Retina (tissue), 1 donor: Measurements from ENCODE around the gene PRR22.
"Not testable (repeated sequence)": the region's sequence is repeated elsewhere in the genome, so short reads cannot be mapped to it uniquely, and the experiment has no call there.

Experiments
- DNase-seq: peaks from one replicate; pipeline ENCODE4 v3.0.0-alpha.2; 2016

Gene PRR22

DNA sequence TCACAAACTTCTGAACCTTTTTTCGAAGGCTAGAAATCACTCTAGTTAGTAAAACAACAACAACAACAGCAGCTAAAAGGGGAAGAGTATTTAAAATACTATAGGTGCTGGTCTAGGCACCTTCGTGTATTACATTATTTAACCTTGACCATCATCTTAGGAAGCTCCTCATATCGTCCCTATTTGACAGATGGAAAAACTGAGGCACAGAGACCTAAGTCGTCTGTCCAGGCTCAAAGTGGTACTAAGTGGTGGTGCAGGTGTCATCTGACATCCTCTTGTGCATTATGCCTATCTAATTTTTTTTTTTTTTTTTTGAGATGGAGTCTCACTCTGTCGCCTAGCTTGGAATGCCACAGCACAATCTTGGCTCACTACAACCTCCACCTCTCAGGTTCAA, 35.0 kb downstream of the PRR22 start:
- DNase-seq = no peak

DNA sequence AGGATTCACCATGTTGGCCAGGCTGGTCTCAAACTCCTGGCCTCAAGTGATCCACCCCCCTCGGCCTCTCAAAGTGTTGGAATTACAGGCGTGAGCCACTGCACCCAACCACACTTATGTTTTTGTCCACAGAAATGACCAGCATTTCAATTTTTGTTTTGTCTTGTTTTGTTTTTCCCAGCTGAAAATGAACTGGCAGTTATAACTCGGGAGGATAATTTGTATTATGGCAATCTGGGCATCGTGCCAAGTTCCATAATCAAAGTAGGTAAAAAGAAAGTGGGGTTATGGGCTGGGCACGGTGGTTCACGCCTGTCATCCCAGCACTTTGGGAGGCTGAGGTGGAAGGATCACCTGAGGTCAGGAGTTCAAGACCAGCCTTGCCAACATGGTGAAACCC, 35.6 kb downstream of the PRR22 start:
- DNase-seq = not testable (repeated sequence)

DNA sequence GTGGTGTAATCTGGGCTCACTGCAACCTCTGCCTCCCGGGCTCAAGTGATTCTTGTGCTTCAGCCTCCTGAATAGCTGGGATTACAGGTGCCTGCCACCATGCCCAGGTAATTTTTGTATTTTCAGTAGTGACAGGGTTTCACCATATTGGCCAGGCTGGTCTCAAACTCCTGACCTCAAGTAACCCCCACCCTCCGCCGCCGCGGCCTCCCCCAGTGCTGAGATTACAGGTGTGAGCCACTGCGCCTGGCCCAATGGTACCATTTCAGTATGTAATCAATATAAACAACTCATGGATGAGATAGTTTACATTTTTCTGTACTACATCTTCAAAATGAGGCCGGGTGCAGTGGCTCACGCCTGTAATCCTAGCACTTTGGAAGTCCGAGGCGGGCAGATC, 39.5 kb downstream of the PRR22 start:
- not testable (repeated sequence) for DNase-seq

DNA sequence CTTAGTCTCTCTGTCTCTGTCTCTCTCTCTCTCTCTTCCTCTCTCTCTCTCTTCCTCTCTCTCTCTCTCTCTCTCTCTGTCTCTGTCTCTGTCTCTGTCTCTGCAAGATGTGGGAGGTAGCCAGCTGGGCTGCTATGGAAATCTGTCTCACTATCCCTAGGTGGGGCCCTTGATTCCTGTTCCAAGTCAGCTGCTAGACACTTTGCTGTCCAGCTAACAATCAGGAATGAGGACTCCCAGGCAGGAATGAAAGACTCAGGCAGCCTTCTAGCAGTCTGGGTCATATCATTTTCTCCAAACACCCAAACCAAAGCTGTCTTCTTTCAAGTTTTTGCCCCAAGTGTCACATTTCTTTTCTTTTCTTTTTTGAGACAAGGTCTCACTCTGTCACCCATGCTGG, 40.9 kb downstream of the PRR22 start:
- no peak for DNase-seq

DNA sequence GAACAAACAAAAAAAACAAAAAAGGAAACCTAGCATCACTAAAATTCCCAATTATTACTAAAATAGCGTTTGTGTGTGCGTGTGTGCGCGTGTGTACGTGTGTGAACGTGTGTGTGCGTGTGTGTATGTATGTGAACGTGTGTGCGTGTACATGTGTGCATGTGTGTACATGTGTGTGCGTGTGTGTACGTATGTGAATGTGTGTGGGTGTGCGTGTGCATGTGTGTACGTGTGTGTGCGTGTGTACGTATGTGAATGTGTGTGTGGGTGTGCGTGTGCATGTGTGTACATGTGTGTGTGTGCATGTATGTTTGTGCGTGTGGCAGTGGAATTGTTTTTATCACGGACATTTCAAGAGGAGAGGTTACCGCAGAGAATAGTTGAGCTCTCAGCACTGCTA, 42.5 kb downstream of the PRR22 start:
- no peak for DNase-seq

DNA sequence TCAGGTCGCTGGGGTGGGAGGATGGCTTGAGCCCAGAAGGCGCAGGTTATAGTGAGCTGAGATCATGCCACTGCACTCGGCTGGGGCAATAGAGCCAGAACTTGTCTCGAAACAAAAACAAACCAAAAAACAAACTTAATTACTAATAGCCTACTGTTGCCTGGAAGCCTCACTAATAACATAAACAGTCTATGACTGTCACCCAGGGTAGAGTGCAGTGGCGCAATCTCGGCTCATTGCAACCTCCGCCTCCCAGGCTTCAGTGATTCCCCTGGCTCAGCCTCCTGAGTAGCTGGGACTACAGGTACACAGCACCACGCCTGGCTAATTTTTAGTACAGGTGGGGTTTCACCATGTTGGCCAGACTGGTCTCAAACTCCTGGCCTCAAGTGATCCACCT, 46.1 kb downstream of the PRR22 start:
- no peak for DNase-seq

DNA sequence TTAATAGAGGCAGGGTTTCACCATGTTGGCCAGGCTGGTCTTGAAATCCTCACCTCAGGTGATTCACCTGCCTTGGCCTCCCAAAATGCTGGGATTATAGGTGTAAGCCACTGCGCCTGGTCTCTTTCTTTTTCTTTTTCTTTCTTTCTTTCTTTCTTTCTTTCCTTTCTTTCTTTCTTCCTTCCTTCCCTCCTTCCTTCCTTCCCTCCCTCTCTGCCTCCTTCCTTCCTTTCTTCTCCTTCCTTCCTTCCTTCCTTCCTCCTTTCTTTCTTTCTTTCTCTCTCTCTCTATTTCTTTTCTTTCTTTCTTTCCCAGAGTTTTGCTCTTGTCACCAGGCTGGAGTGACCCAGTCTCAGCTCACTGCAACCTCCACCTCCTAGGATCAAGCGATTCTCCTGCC, 51.4 kb downstream of the PRR22 start:
- DNase-seq = not testable (repeated sequence)
